LoVo (cell line): Measurements from ENCODE around the gene SLFN11.
"Not testable (repeated sequence)": the region's sequence is repeated elsewhere in the genome, so short reads cannot be mapped to it uniquely, and the experiment has no call there.

Experiments
- DNase-seq: peaks from one replicate; pipeline ENCODE4 v3.0.0-alpha.2; 2016; ENCODE audit warnings: low spot score

The SLFN11 gene, protein sequence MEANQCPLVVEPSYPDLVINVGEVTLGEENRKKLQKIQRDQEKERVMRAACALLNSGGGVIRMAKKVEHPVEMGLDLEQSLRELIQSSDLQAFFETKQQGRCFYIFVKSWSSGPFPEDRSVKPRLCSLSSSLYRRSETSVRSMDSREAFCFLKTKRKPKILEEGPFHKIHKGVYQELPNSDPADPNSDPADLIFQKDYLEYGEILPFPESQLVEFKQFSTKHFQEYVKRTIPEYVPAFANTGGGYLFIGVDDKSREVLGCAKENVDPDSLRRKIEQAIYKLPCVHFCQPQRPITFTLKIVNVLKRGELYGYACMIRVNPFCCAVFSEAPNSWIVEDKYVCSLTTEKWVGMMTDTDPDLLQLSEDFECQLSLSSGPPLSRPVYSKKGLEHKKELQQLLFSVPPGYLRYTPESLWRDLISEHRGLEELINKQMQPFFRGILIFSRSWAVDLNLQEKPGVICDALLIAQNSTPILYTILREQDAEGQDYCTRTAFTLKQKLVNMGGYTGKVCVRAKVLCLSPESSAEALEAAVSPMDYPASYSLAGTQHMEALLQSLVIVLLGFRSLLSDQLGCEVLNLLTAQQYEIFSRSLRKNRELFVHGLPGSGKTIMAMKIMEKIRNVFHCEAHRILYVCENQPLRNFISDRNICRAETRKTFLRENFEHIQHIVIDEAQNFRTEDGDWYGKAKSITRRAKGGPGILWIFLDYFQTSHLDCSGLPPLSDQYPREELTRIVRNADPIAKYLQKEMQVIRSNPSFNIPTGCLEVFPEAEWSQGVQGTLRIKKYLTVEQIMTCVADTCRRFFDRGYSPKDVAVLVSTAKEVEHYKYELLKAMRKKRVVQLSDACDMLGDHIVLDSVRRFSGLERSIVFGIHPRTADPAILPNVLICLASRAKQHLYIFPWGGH

DNA sequence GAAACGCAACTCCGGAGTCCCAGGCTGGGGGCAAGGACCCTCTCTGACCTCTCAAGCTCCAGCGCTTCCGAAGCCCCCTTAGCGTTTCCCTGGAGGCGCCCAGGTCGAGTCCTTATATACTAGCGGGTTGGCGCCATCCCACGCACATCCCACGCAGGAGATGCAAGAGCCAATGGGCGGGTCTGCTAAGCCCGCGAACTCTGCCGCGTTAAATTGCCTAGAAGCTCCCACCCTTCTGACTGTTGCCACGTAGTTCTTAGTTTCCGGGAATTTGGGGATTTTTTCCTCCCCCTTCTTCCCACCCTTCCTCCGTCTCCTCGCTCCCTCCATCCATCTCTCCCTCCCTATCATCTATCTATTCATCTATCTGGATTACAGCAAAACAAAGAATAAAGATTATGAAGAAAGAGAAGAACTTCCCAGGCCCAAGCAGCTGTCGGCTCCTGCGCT is at the start of gene SLFN11:
TSS of gene SLFN11 (minus strand) at position 88 of the 450 bp plus-strand sequence. CDS start 9,814 bp downstream, outside the sequence.
- DNase-seq = no peak

DNA sequence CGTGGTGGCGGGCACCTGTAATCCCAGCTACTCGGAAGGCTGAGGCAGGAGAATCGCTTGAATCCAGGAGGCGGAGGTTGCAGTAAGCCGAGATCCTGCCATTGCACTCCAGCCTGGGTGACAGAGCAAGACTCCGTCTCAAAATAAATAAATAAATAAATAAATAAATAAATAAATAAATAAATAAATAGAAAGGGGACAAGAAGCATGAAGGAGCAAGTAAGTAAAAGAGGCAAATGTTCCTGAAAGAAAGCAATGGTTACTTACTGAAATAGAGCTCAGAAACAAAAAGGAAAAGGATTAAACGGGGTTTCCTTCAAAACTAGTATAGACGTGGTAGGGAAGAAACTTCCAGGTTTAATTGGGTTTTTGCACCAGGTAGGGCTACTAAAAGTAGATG is 47.6 kb upstream of the SLFN11 start:
- not testable (repeated sequence) for DNase-seq

DNA sequence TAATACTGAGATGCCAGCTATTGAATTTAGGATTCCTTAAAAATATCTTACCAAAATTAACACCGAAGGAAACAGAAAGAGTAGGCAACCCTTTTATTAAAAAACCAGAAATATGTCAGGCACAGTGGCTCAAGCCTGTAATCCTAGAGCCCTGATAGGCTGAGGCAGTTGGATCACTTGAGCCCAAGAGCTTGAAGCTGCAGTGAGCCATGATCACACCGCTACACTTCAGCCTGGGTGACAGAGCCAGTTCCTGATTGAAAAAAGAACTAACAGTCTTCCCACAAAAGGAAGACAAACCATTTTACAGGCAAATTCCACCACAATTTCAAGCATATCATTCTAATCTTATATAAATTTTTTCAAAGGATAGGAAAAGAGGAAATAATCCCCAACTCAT is 43.2 kb upstream of the SLFN11 start:
- DNase-seq = no peak

DNA sequence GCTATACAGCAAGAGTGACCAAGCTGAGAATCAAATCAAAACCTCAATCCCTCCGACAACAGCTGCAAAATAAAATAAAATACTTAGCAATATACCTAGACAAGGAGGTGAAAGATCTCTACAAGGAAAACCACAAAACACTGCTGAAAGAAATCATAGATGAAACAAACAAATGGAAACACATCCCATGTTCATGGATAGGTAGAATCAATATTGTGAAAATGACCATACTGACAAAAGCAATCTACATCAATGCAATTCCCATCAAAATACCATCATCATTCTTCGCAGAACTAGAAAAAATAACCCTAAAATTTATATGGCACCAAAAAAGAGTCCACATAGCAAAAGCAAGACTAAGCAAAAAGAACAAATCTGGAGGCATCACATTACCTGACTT is 41.3 kb upstream of the SLFN11 start:
- DNase-seq = not testable (repeated sequence)

DNA sequence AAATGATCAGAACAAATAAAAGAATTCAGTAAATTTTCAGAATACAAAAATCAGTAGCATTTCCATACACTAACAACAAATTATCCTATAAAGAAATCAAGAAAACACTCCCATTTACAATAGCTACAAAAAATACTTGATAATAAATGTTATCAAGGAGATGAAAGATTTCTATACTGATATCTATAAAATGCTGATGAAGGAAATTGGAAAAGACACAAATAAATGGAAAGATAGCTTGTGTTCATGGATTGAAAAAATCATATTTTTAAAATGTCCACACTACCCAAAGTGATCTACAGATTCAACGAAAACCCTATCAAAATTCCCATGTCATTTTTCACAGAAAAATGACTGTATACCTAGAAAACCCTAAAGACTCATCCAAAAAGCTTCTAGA is 40.8 kb upstream of the SLFN11 start:
- no peak for DNase-seq

DNA sequence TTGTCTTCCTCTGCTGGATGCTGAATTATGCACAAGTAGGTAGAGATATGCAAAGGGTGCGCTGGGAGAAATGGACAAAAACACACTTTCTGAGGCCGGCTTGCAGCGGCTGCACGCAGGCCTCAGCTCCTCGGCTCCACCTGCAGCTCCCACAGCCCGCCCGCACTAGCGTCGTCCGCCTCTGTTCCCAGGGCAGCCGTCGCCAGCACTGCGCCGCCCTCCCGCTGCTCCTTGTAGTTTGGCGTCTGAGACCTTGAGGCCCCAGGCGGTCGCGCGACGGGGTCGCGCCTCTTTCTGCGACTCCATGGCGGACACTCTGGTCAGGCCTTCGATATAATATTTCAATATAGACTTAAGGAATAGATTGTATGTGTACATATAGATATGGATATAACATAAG is 34.1 kb upstream of the SLFN11 start:
- no peak for DNase-seq

DNA sequence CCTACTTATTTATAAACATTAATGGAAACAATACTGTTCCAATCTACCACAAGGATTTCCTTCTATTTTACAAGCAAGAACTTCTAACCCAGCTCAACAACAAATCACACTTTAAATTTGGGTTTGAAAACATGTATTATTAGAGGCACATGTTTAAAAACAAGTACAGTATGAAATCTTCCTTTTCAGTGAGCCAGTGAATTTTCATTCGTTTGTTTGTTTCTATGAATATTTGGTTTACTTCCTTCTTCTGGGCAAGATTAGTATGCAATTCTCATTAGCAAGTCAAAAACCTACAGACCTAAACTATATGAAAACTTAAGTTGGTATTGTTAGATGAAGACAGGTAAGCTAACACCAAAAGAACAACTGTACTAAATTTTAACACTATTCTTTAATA is 33.1 kb upstream of the SLFN11 start:
- no peak for DNase-seq

DNA sequence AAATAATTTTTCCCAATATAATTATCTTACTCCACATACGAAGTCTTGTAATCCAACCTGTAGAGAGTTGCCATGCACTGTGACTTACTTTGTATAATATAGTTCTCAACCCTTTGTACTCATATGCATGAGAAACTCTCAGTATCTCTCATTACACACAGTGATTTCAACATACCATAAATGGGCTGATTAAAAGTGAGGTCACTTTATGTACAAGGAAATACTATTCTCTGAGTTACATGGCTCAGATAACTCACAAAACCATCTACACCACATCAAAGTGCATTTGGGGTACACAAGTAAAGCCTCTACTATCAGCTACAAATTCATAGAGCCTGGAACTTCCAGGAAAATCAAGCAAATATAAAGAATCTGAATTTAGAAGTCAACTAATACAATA is 30.9 kb upstream of the SLFN11 start:
- no peak for DNase-seq

DNA sequence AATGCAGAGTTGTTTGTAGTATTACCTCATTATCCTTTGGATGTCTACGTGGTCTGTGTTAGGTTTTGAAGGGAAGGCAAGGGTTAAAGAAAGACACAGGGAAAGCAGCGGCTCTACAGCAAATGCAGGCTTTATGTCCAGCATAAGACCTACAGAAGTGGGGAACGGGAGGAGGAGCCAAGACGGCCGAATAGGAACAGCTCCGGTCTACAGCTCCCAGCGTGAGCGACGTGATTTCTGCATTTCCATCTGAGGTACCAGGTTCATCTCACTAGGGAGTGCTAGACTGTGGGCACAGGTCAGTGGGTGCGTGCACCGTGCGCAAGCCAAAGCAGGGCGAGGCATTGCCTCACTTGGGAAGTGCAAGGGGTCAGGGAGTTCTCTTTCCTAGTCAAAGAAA is 20.4 kb upstream of the SLFN11 start:
- peak; percentile 45 for DNase-seq

DNA sequence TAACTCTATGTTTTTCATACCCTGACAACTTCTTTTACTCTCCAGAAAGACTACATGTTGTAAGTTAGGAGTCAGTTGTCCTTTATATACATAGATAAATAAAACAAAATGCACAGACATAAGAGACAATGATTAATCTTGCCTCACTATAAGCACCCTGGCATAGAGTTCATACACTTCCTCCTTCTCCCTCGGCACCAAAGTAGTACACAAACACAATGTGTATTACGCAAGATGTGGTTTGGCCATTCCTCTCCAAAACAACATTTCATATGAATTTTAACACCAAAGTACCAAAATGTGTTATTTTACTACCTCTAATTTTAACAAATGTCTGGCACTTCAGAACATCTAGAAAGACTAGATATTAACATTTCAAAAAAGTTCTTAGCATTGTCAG is 17.2 kb upstream of the SLFN11 start:
- no peak for DNase-seq

DNA sequence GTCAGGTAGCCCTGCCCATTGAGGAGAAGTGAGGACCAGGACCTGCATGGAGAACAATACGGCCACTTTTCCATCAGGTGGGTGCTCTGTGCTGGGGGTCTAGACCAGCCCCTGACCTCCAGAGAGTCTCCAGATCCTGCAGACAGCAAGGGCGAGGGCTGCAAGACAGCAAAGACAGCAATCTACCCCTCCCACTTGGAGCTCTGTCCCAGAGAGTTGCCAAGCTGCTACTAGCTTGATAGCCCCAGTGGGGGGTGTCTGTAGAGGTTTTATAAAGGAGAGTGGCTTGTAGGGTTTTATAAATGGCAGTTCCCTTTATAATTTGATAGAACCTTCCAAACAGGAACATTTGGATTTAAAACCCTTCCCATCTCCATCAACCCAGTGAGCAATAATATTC is 16.7 kb upstream of the SLFN11 start:
- DNase-seq = no peak

DNA sequence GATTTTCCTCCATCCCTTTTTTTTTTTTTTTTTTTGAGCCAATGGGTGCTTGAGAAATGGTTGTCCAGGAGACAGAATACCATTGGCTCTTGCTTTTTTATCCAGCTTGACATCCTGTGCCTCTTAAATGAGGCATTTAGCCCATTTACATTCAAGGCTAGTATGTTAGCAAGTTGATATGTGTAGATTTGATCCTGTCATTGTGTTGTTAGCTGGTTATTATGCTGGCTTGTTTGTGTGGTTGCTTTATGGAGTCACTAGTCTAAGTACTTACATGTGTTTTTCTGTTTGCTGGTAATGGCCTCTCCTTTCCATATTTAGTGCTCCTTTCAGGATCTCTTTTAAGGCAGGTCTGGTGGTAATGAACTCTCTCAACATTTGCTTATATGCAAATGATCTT is 14.1 kb upstream of the SLFN11 start:
- DNase-seq = no peak

DNA sequence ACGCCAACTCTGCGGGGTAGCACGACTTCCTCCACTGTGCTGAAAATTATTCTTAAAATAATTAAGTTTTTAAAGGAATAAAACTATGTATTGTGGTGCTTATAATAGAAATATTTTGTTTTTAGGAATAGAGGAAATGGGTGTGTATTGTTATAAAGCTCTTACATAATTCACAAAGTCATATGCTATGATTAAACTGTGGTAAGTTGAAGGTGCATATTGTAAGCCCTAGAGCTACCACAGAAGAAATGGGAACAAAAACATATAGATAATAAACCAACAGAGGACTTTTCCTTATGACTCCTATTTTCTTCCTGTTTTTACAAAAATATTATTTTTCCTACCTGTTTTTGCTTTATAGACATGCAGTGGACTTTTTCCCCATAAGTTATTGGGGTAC is 4.3 kb upstream of the SLFN11 start:
- no peak for DNase-seq

DNA sequence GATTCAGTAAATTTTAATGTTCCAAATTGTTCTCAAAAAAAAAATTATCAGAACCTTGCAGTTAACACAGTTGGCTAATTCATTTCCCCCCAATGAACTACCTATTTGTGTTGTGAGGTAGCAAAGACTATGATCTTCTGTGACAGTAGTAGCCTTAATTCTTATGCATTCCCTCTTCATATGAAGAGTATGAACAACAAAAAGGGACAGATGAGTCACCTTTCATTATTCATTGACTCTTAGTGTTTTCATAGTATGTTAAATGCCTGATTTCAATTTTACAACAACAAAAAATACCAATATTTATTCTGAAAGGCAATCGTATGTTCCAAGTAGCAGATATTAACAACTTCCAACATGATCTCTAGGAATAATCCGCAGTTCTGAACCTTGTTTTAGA is 3.6 kb upstream of the SLFN11 start:
- no peak for DNase-seq

DNA sequence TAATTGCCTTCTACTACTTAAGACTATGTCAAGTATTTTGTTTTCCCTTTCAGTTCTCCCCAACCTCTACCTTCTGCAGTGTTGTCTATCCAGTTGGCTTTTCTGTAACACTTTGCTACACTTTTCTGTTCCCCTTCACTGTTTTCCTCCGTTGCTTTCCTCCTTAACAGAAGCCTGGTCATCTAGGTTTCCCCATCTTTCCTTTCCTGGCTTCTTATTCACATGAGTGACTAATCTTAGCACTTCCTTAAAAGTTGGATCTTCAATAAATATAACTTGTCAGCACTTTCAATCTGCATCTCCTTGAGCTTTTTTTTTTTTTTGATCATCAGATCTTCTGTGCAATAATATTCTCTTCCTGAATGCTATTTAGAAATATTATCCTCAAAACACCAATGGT is 2.8 kb upstream of the SLFN11 start:
- DNase-seq = no peak

DNA sequence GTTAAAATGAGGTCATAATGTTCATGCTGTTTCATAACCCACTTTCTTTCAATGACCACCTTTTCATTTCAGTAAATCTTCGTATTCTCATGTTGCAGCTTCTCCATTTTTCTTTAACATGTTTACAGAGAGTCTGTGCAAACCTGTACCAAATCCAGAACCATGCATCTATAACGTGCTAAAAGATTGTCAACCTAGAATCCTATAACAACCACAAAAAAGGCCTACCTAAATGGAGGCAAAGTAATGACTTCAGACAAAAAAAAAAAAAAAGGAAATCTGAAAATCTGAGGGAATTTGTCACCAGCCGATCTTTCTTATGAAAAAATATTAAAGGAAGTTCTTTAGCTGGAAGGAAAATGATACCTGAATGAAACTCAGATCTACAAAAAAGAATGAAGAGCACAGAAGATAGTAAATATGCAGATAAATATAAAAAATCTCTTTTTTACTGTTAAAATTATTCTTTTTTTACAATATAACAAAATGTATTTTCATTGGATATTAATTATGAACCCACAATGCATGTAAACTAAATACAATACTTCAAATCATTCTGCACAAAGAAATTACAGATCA is 1.4 kb upstream of the SLFN11 start:
- no peak for DNase-seq

DNA sequence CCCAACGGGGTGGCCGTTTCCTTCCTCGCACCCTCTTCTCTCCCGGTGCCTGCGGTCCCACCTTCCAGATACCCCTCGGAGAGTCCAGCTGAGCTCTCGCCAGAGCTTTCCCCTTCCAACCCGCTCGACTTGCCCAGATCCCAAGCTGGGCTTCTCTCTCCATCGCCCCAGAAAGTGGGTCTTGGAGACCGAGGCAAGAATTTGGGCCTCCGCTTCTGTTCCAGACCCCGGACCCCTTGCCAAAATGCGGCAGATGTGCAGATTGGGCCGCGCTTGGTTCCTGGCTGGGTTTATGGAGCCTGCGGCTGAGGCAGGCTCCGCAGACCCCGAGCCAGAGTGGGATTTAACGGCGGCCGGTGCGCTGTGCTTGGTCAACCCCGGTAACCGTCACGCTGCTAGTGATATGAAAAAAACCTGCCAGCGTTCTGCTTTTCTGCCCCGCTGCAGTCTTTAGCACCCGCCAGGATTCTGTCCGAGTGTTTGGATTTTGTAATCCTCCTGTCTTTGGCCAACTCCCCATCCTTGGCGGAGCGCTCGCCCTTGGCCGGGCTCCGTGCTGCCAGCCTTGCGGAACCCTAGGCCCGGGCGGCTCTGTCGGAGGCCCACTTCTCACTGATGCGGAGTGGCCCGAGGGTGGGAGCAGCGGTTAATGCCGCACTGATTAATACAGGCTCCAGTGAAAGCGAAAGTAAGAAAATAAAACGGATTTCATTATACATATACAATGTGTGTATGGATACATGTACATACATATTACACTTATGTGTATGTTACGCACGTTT is 754 bp upstream of the SLFN11 start:
- DNase-seq = no peak

DNA sequence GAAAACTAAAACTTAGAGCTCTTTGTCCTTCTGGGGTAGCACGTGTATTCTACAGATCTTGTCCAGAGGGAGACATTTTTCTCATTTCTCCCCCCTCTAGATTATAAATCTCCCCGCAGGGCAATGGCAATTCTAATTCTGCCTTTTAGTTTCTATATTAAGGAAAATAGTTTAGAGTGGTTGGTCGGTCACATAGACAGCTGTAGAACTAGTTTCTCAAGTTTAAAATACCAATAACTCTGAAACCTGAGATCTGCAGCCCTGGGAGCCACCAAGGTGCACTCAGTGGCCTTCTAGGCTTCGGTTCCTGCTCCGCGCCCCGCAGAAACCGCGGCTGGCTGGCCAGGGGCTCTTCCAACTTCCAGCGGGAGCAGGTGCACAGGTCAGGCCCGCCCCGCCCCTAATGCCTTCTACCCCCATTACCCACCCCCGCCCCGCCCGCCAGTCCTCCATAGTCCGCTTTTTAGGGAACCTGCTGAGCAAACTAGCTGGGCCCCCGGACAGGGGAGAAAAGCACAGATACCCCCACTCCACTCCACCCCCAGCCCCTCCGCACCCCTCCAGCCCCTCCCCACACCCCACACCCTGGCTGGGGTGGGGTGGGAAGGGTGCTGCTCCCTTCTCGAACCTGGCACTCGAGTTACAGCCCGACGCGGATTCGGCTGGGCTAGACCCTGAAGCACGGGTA is 431 bp downstream of the SLFN11 start:
- no peak for DNase-seq

DNA sequence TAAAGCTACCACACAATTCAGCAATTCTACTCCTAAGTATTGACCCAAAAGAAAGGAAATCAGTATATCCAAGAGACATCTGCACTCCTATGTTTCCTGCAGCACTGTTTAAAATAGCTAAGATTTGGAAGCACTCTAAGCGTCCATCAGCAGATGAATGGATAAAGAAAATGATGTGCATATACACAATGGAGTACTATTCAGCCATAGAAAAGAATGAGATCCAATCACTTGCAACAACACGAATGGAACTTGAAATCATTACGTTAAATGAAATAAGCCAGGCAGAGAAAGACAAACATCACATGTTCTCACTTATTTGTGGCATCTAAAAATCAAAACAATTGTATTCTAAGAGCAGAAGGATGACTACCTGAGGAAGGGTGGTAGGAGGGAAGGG is 1.5 kb downstream of the SLFN11 start:
- no peak for DNase-seq

DNA sequence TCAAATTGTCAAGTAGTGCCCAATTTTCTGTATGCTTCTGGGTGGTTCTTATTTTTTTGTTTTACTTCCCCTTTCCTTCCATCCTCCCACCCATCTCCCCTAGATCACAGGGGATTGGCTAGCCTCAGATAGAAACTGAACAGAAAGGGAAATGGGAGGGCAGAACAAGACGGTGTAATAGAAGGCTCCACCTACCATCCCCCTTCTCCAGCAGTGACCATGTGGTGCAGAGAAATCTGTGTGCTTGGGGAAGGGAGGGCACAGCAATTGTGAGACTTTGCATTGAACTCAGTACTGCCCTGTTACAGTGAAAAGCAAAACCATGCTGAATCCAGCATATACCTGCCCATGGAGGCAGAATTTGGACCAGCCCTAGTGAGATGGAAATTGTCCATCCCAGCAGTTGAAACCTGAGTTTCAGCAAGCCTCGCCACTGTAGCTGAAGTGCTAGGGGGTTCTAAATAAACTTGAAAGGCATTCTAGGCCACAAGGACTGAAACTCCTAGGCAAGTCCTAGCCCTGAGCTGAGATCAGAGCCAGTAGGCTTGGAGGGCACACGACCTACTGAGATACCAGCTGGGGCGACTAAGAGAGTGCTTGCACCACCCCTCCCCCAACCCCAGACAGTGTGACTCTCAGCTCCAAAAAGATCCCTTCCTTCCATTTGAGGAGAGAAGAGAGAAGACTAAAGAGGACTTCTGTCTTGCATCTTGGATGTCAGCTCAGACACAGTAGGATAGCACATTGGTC is 5.2 kb downstream of the SLFN11 start:
- DNase-seq = no peak

DNA sequence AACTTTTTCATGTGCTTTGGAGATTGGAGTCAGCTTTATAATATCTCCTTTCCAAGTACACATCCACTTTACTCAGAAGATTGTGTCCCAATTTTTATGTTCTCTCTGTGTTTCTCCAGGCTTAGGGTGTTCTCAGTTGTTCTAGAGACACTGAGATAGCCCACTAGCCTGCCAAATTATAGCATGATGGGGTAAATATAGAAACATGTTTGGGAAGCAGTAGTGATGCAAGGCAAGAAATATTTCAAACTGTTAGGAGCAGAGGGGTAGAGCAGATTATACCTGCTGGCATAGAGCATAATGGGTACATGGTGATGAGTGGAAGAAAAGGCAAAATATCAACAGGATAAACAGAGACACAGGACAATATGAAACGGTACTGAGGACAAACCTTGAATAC is 12.4 kb downstream of the SLFN11 start:
- DNase-seq = no peak
